Brain microvascular endothelial cell (primary cell): ENCODE results near the gene RPL3.
"Not testable (repeated sequence)": the region's sequence is repeated elsewhere in the genome, so short reads cannot be mapped to it uniquely, and the experiment has no call there.

Source experiments
- DNase-seq: peaks from one replicate; pipeline ENCODE4 v3.0.0-alpha.2; 2020
- H3K27ac ChIP-seq: fragments of 250-450 bp; sonication (Bioruptor Pico); 2 replicates; pipeline ENCODE4 v1.5.1; 2020; ENCODE audit warnings: mild to moderate bottlenecking, moderate library complexity
- H3K27me3 ChIP-seq: fragments of 250-450 bp; sonication (Bioruptor Pico); replicated peaks from 2 replicates; pipeline ENCODE4 v1.5.1; 2020; ENCODE audit warnings: mild to moderate bottlenecking
- H3K36me3 ChIP-seq: fragments of 250-450 bp; sonication (Bioruptor Pico); replicated peaks from 2 replicates; pipeline ENCODE4 v1.5.1; 2020; ENCODE audit warnings: mild to moderate bottlenecking
- H3K4me3 ChIP-seq: 2 replicates; pipeline ENCODE4 v1.5.1; 2011; ENCODE audit warnings: low read depth, mild to moderate bottlenecking, control low read depth, low read length, moderate library complexity
- in situ Hi-C: cut with HindIII; loops from 2 replicates; pipeline ENCODE4 v1.10.0; 2017; ENCODE audit warnings: low sequenced_read_pairs, low pct_ligation_motif_present
- TF ChIP-seq, protein P1 (sequence below): IDR thresholded peaks from 2 replicates; pipeline ENCODE4 v1.5.1; 2011; ENCODE audit warnings: low read depth, mild to moderate bottlenecking, moderate library complexity, low read length, control low read depth, inconsistent platforms; ENCODE audit errors: missing control alignments

Gene RPL3

GRCh38 chr22:39343259-39344045, 24.0 kb upstream of the RPL3 start:
- no peak overlapping the region for H3K27ac ChIP-seq
- TF ChIP-seq, protein P1, sequence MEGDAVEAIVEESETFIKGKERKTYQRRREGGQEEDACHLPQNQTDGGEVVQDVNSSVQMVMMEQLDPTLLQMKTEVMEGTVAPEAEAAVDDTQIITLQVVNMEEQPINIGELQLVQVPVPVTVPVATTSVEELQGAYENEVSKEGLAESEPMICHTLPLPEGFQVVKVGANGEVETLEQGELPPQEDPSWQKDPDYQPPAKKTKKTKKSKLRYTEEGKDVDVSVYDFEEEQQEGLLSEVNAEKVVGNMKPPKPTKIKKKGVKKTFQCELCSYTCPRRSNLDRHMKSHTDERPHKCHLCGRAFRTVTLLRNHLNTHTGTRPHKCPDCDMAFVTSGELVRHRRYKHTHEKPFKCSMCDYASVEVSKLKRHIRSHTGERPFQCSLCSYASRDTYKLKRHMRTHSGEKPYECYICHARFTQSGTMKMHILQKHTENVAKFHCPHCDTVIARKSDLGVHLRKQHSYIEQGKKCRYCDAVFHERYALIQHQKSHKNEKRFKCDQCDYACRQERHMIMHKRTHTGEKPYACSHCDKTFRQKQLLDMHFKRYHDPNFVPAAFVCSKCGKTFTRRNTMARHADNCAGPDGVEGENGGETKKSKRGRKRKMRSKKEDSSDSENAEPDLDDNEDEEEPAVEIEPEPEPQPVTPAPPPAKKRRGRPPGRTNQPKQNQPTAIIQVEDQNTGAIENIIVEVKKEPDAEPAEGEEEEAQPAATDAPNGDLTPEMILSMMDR, result peak; percentile 97
- in situ Hi-C loops, result no loop called here
- H3K36me3 ChIP-seq, result no peaks in the 10 kb centered on the region
- H3K27me3 ChIP-seq, result no peaks in the 10 kb centered on the region
- DNase-seq, result peak; percentile 54
- no peak overlapping the region for H3K4me3 ChIP-seq

DNA sequence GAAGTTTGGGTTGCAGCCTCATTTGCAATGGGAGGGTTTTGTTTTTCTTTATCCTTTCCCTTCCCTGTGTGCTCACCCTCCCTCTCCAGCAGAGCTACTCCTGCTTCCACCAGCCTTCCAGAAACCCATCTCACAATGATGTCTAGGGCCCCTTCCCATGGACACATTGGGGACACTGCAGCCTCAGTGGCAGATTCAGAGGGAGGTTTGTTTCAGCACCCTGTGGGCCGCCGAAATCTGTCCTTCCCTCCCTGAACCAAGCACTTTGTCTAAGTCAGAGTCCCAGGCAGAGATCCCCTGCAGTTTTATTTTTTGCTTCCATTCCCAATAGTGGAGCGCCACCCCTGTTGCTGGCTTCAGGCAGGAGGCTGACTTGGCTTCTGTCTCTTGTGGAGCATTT, 21.8 kb upstream of the RPL3 start:
- TF ChIP-seq, protein P1, result no peak
- H3K27ac ChIP-seq, result no peak overlapping the region
- H3K4me3 ChIP-seq, result no peak overlapping the region
- no peaks in the 10 kb centered on the region for H3K36me3 ChIP-seq
- in situ Hi-C loops, result no loop called here
- H3K27me3 ChIP-seq, result no peaks in the 10 kb centered on the region
- no peak for DNase-seq

GRCh38 chr22:39339775-39340174, 20.4 kb upstream of the RPL3 start:
- H3K27me3 ChIP-seq, result not testable (repeated sequence)
- DNase-seq, result peak; percentile 64

DNA sequence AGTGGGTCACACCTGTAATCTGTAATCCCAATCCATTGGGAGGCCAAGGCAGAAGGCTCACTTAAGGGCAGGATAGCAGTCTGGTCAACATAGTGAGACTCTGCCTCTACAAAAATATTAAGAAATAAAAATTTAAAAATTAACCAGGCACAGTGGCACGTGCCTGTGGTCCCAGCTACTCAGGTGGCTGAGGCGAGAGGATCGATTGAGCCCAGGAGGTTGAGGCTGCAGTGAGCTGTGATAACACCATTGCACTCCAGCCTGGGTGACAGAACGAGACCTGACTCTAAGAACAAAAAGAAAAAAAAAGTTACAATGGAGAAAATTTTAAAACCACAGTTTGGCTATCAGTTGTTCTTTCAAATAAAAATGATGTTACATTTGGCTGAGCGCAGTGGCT, 17.0 kb upstream of the RPL3 start:
- no peak for DNase-seq
- no peaks in the 10 kb centered on the region for H3K36me3 ChIP-seq
- no peaks in the 10 kb centered on the region for H3K27me3 ChIP-seq
- TF ChIP-seq, protein P1, result no peak
- H3K4me3 ChIP-seq, result no peak overlapping the region
- no peak overlapping the region for H3K27ac ChIP-seq
- in situ Hi-C loops, result no loop called here

More at GRCh38 chr22:39339775-39340174, 20.4 kb upstream of the RPL3 start:
- H3K27ac ChIP-seq, result peak overlapping the region; percentile 33
- in situ Hi-C loops, H3K4me3 ChIP-seq, H3K36me3 ChIP-seq: not testable (repeated sequence)

- no peaks in the 10 kb centered on the region for H3K27me3 ChIP-seq
- H3K36me3 ChIP-seq, result no peaks in the 10 kb centered on the region
- DNase-seq, result no peak
- no peak overlapping the region for H3K27ac ChIP-seq
- no peak overlapping the region for H3K4me3 ChIP-seq
- in situ Hi-C loops, result no loop called here
- TF ChIP-seq, protein P1, result no peak
These were observed 13.1 kb upstream of the RPL3 start for GRCh38 chr22:39332441-39333064.

DNA sequence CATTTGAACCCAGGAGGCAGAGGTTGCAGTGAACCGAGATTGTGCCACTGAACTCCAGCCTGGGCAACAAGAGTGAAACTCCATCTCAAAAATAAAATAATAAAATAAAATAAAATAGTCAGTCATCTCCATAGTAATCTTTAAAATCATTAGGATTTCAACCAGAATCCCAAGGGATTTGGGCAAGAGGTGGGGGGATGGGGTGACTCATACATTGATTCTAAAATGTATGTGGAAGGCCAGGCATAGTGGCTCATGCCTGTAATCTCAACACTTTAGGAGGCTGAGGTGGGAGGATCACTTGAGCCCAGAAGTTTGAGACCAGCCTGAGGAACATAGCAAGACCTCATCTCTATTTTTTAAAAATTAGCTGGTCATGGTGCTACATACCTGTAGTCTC, 11.1 kb upstream of the RPL3 start:
- in situ Hi-C loops, H3K36me3 ChIP-seq: not testable (repeated sequence)

More for the DNA sequence above, 11.1 kb upstream of the RPL3 start:
- H3K27me3 ChIP-seq, H3K4me3 ChIP-seq, H3K27ac ChIP-seq, DNase-seq: not testable (repeated sequence)
